K562 (cell line): ENCODE results near the gene CHPF2.

Source experiments
- CC2D1A ChIP-seq: fragments of 450-650 bp; IDR thresholded peaks from 2 replicates; pipeline ENCODE4 v1.6.1; 2017; ENCODE audit warnings: mild to moderate bottlenecking
- FOSL1 ChIP-seq: fragments of 200-800 bp; sonication (Bioruptor generic); conservative IDR thresholded peaks from 2 replicates; pipeline ENCODE4 v1.6.1; 2016; ENCODE audit warnings: missing genetic modification characterization, missing compliant biosample characterization
- FOXK2 ChIP-seq, 2 experiments: fragments of 450-650 bp; IDR thresholded peaks in 1 of 2; conservative IDR thresholded peaks in 1 of 2; 2 replicates each; pipeline ENCODE4 v1.6.1; 2016; ENCODE audit warnings: low read depth in 2 of 2, mild to moderate bottlenecking in 1 of 2
- MYBL2 ChIP-seq, 2 experiments: fragments of 450-650 bp in 1 of 2; sonication (generic) in 1 of 2; formaldehyde crosslinking in 1 of 2; IDR thresholded peaks; 2 replicates each; pipeline versions ENCODE4 v1.6.1 to v1.8.1; 2017 to 2022; ENCODE audit warnings: borderline replicate concordance in 1 of 2, inconsistent platforms in 1 of 2, low read depth in 1 of 2, mild to moderate bottlenecking in 1 of 2, missing genetic modification reagents in 1 of 2, moderate library complexity in 1 of 2
- NFATC3 ChIP-seq: fragments of 450-650 bp; IDR thresholded peaks from 2 replicates; pipeline ENCODE4 v1.6.1; 2017; ENCODE audit warnings: mild to moderate bottlenecking
- RFX1 ChIP-seq: fragments of 450-650 bp; IDR thresholded peaks from 2 replicates; pipeline ENCODE4 v1.6.1; 2016; ENCODE audit warnings: mild to moderate bottlenecking, moderate library complexity
- ZNF408 ChIP-seq: fragments of 250-450 bp; sonication (Bioruptor Pico); IDR thresholded peaks from 2 replicates; pipeline ENCODE4 v1.4.0; 2020; ENCODE audit warnings: low read depth, mild to moderate bottlenecking, moderate library complexity
- TF ChIP-seq, protein P1 (sequence below): sonication (generic); formaldehyde crosslinking; IDR thresholded peaks from 2 replicates; pipeline ENCODE4 v1.9.0; 2022; ENCODE audit warnings: mild to moderate bottlenecking, missing genetic modification reagents
- TF ChIP-seq, protein P2 (sequence below), 2 experiments: fragments of 450-650 bp; formaldehyde crosslinking in 1 of 2; IDR thresholded peaks; 2 replicates each; pipeline versions ENCODE4 v1.4.0 to v1.6.1; 2014 to 2020; ENCODE audit warnings: mild to moderate bottlenecking in 2 of 2, borderline replicate concordance in 1 of 2, low read depth in 1 of 2
- TF ChIP-seq, protein P3 (sequence below), 3 experiments: IDR thresholded peaks in 2 of 3; conservative IDR thresholded peaks in 1 of 3; 2 replicates each; pipeline ENCODE4 v1.5.1; 2011 to 2012; ENCODE audit warnings: low read length in 3 of 3, mild to moderate bottlenecking in 3 of 3, control low read depth in 2 of 3, improper control_type of control experiment in 1 of 3, inconsistent platforms in 1 of 3, low read depth in 1 of 3, mixed read lengths in 1 of 3, moderate library complexity in 1 of 3; ENCODE audit not compliant: insufficient read depth in 2 of 3

DNA sequence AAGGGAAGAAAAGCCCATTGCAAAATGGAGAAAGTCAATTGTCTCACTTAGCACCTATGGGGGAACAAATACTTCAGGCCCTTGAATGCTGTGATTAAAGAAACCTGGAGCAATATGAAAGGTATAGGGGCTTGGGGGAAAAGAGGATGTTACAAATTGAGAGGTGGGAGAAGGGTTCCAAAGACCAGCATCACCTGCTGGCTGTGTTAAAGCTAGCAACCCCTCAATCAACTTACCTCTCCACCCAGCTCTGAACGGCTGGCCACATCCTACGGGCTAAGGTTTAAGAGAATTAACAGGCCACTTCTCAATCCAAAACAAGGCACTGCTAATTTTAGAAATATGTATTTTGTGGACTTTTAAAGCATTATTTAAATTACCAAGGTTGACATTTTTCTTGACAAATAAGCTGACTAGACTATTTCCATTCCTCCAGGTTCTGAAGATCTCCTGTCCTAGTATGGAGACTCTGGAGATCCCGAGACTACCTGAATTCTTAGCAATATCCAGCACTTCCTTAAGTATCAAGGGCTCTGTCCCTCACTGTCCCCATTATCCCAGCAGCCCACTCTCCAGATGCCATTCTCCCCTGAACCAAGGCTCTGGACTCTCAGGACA, 21.0 kb upstream of the CHPF2 start:
- TF ChIP-seq CC2D1A (no peak), MYBL2 (IDR thresholded peaks at IDR 0.05; ENCODE audit: low read depth) (no peak), MYBL2 (CRISPR knock-in tag; IDR thresholded peaks at IDR 0.05; ENCODE audit: borderline replicate concordance) (no peak), ZNF408 (no peak), RFX1 (no peak), NFATC3 (no peak), FOXK2 (conservative IDR thresholded peaks at IDR 0.05 in 1 of 2, IDR thresholded peaks at IDR 0.05 in 1 of 2; ENCODE audit: low read depth in 2 of 2) (no peak), FOSL1 (no peak)
- TF ChIP-seq, protein P1, sequence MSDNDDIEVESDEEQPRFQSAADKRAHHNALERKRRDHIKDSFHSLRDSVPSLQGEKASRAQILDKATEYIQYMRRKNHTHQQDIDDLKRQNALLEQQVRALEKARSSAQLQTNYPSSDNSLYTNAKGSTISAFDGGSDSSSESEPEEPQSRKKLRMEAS (CRISPR knock-in tag), result no peak
- TF ChIP-seq, protein P2, sequence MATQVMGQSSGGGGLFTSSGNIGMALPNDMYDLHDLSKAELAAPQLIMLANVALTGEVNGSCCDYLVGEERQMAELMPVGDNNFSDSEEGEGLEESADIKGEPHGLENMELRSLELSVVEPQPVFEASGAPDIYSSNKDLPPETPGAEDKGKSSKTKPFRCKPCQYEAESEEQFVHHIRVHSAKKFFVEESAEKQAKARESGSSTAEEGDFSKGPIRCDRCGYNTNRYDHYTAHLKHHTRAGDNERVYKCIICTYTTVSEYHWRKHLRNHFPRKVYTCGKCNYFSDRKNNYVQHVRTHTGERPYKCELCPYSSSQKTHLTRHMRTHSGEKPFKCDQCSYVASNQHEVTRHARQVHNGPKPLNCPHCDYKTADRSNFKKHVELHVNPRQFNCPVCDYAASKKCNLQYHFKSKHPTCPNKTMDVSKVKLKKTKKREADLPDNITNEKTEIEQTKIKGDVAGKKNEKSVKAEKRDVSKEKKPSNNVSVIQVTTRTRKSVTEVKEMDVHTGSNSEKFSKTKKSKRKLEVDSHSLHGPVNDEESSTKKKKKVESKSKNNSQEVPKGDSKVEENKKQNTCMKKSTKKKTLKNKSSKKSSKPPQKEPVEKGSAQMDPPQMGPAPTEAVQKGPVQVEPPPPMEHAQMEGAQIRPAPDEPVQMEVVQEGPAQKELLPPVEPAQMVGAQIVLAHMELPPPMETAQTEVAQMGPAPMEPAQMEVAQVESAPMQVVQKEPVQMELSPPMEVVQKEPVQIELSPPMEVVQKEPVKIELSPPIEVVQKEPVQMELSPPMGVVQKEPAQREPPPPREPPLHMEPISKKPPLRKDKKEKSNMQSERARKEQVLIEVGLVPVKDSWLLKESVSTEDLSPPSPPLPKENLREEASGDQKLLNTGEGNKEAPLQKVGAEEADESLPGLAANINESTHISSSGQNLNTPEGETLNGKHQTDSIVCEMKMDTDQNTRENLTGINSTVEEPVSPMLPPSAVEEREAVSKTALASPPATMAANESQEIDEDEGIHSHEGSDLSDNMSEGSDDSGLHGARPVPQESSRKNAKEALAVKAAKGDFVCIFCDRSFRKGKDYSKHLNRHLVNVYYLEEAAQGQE (IDR thresholded peaks at IDR 0.05; ENCODE audit: borderline replicate concordance), result no peak
- TF ChIP-seq, protein P2 (CRISPR knock-in tag; IDR thresholded peaks at IDR 0.05; ENCODE audit: low read depth), result no peak
- TF ChIP-seq, protein P3, sequence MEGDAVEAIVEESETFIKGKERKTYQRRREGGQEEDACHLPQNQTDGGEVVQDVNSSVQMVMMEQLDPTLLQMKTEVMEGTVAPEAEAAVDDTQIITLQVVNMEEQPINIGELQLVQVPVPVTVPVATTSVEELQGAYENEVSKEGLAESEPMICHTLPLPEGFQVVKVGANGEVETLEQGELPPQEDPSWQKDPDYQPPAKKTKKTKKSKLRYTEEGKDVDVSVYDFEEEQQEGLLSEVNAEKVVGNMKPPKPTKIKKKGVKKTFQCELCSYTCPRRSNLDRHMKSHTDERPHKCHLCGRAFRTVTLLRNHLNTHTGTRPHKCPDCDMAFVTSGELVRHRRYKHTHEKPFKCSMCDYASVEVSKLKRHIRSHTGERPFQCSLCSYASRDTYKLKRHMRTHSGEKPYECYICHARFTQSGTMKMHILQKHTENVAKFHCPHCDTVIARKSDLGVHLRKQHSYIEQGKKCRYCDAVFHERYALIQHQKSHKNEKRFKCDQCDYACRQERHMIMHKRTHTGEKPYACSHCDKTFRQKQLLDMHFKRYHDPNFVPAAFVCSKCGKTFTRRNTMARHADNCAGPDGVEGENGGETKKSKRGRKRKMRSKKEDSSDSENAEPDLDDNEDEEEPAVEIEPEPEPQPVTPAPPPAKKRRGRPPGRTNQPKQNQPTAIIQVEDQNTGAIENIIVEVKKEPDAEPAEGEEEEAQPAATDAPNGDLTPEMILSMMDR (IDR thresholded peaks at IDR 0.05 in 2 of 3, conservative IDR thresholded peaks at IDR 0.05 in 1 of 3; ENCODE audit: insufficient read depth in 2 of 3, low read depth in 1 of 3, low read length in 3 of 3), result no peak
